ENCODE data around the gene CORO2B. TPM values are rescaled to one million over a fixed set of nuclear protein-coding genes. Genes with fewer than 3 reads are reported as not detected.

CORO2B gene
- total RNA-seq, 1 donor from 2014 or later: 0.16 TPM

DNA sequence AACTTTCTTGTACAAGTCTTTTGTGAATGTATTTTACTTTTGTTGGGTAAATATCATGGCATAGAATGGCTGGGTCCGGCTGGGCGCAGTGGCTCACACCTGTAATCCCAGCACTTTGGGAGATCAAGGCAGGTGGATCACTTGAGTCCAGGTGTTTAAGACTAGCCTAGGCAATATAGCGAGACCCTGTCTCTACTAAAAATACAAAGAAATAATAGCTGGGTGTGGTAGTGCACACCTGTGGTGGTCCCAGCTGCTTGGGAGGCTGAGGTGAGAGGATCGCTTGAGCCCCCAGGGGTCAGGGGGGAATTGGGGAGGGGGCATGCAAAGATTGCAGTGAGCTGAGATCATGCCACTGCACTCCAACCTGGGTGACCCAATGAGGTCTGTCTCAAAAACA, 189.0 kb downstream of the CORO2B start:
- Mint-ChIP-seq H3K4me1 (peaks cover 5% of the 10 kb centered on the region), H3K36me3 (ENCODE audit: low read depth) (no peaks in the 10 kb centered on the region), H3K27me3 (peaks cover 23% of the 10 kb centered on the region), H3K9me3 (no peaks in the 10 kb centered on the region), H3K27ac (no peak overlapping the region), H3K4me3 (no peak overlapping the region)
- intact Hi-C loops (cut with micrococcal nuclease): no loop called here
- DNase-seq: no peak

DNA sequence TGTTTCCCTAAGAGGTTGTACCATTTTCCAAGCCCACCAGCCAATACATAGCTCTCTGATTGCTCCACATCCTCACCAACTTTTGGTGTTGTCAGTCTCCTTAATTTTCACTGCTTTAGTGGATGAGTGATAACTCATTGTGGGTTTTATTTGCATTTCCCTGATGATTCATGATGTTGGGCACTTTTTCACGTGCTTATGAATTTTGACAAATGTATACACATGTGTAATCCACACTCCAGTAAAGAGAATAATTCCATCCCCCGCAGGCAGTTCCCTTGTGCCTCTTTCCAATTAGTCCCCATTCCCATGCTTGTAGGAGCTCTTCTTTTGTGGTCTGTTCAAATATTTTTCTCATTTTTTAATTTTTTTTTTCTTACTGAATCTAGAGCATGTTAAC, 189.5 kb downstream of the CORO2B start:
- no peak overlapping the region for H3K4me3 Mint-ChIP-seq
- no peak overlapping the region for H3K27ac Mint-ChIP-seq
- intact Hi-C loops (cut with micrococcal nuclease): no loop called here
- H3K27me3 Mint-ChIP-seq: peaks cover 20% of the 10 kb centered on the region
- H3K9me3 Mint-ChIP-seq: no peaks in the 10 kb centered on the region
- peaks cover 5% of the 10 kb centered on the region for H3K4me1 Mint-ChIP-seq
- H3K36me3 Mint-ChIP-seq (ENCODE audit: low read depth): no peaks in the 10 kb centered on the region
- no peak for DNase-seq

GRCh38 chr15:68769702-68770101, 190.9 kb downstream of the CORO2B start:
- H3K27ac Mint-ChIP-seq: no peak overlapping the region
- no peak for DNase-seq
- intact Hi-C loops (cut with micrococcal nuclease): no loop called here
- H3K4me1 Mint-ChIP-seq: peaks cover 5% of the 10 kb centered on the region
- no peak overlapping the region for H3K4me3 Mint-ChIP-seq
- H3K27me3 Mint-ChIP-seq: peaks cover 15% of the 10 kb centered on the region
- no peaks in the 10 kb centered on the region for H3K36me3 Mint-ChIP-seq (ENCODE audit: low read depth)
- H3K9me3 Mint-ChIP-seq: no peaks in the 10 kb centered on the region

- Mint-ChIP-seq H3K9me3 (no peaks in the 10 kb centered on the region), H3K27ac (no peak overlapping the region), H3K27me3 (peaks cover 11% of the 10 kb centered on the region), H3K4me1 (peaks cover 5% of the 10 kb centered on the region), H3K4me3 (no peak overlapping the region), H3K36me3 (ENCODE audit: low read depth) (no peaks in the 10 kb centered on the region)
- no peak for DNase-seq
- intact Hi-C loops (cut with micrococcal nuclease): no loop called here
Observed at GRCh38 chr15:68770216-68770615, 191.4 kb downstream of the CORO2B start.

DNA sequence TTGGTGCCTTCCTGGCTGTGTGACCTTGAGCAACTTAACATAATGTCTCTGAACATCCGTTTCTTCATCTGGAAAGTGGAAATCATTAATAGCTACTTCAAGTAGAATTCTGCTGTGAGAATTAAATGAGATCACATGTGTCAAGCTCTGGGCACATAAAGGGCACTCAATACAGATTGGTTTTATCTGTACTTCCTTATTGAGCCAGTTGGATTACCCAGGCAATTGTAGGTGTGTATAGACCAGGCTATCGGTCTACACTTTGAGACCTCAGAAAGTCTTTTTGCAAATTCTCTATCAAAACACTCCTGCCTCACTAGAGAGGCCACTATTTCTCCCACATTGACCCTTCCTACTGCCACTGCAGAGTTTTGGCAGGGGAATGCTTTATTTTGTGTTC, 194.2 kb downstream of the CORO2B start:
- no peak for DNase-seq
- no peak overlapping the region for H3K27ac Mint-ChIP-seq
- H3K4me1 Mint-ChIP-seq: peaks cover 7% of the 10 kb centered on the region
- H3K36me3 Mint-ChIP-seq (ENCODE audit: low read depth): peaks cover 9% of the 10 kb centered on the region
- intact Hi-C loops (cut with micrococcal nuclease): no loop called here
- H3K27me3 Mint-ChIP-seq: peaks cover 5% of the 10 kb centered on the region
- no peak overlapping the region for H3K4me3 Mint-ChIP-seq
- H3K9me3 Mint-ChIP-seq: no peaks in the 10 kb centered on the region

GRCh38 chr15:68774120-68774519, 195.3 kb downstream of the CORO2B start:
- H3K4me3 Mint-ChIP-seq: no peak overlapping the region
- peaks cover 14% of the 10 kb centered on the region for H3K36me3 Mint-ChIP-seq (ENCODE audit: low read depth)
- intact Hi-C loops (cut with micrococcal nuclease): no loop called here
- H3K27ac Mint-ChIP-seq: no peak overlapping the region
- H3K27me3 Mint-ChIP-seq: peaks cover 3% of the 10 kb centered on the region
- no peak for DNase-seq
- no peaks in the 10 kb centered on the region for H3K9me3 Mint-ChIP-seq
- peaks cover 5% of the 10 kb centered on the region for H3K4me1 Mint-ChIP-seq

DNA sequence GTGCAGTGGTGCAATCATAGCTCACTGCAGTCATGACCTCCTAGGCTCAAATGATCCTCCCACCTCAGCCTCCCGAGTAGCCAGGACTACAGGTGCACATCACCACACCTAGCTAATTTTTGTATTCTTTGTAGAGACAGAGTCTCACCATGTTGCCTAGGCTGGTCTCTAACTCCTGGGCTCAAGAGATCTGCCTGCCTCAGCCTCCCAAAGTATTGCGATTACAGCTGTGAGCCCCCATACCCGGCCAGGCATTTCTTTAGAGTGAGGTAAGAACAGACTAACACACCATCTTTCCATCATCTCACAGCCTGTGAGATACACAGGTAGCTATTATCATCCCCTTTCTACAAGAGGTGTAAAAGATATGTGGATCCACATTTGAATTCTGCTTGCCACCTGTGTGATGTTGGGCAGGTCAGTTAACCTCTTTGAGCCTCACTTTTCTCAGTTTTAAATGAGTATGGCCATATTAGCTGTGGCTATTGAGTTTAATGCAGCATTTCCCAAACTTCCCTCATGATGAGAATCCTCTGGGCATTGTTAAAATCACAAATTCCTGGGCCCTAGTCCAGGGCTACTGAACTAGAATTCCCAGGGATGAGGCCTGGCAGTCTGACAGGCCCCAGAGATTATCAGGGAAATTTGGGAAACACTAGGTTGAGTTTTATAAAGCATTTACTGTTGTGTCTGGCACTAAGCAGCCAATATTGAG, 195.9 kb downstream of the CORO2B start:
- Mint-ChIP-seq H3K27ac (no peak overlapping the region), H3K4me1 (peaks cover 2% of the 10 kb centered on the region), H3K36me3 (ENCODE audit: low read depth) (peaks cover 20% of the 10 kb centered on the region), H3K27me3 (no peaks in the 10 kb centered on the region), H3K9me3 (no peaks in the 10 kb centered on the region), H3K4me3 (no peak overlapping the region)
- DNase-seq: no peak
- intact Hi-C loops (cut with micrococcal nuclease): no loop called here

- DNase-seq: no peak
- H3K27me3 Mint-ChIP-seq: no peaks in the 10 kb centered on the region
Observed at GRCh38 chr15:68775236-68775577, 196.4 kb downstream of the CORO2B start.

DNA sequence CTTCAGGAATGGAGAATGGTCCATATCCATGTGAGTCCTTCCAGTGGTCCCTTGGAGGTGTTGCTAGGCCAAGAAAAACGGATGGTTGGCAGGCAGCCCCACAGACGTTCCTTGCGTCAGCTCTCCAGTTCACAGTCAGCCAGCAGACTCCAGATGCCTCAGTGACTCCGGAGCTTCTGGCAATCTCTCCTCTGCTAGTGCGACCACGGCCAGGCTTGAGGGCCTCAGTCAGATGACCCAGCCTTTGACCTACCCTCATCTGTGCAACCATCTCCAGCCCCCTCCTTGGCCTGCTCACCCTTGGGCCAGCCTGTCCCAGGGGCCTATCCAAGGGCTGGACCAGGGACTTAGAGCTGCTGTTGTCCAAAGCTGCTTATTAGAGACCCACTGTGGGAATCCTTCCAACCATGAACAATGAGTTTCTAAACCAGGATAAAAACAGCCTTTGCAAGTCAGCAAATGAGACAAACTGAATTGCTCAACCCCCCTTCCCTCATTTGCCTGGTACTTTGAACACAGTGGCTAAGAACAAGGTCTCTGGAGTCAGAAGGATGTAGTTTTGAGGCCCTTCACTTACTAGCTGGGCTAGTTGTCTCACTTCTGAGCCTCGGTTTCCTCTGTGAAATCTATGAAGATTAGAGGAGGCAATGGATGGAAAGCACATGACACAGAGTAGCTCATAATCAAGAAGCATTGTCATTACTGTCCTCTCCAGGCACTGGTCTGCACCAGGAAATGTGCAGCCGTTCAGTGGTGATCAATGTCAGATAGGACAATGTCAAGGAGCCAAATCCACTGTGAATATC, 197.1 kb downstream of the CORO2B start:
- H3K4me3 Mint-ChIP-seq: no peak overlapping the region
- H3K36me3 Mint-ChIP-seq (ENCODE audit: low read depth): peaks cover 29% of the 10 kb centered on the region
- no peaks in the 10 kb centered on the region for H3K27me3 Mint-ChIP-seq
- DNase-seq: no peak
- intact Hi-C loops (cut with micrococcal nuclease): no loop called here
- H3K9me3 Mint-ChIP-seq: no peaks in the 10 kb centered on the region
- H3K27ac Mint-ChIP-seq: no peak overlapping the region
- peaks cover 2% of the 10 kb centered on the region for H3K4me1 Mint-ChIP-seq

More at GRCh38 chr15:68775236-68775577, 196.4 kb downstream of the CORO2B start:
- H3K36me3 Mint-ChIP-seq (ENCODE audit: low read depth): peaks cover 24% of the 10 kb centered on the region
- H3K9me3 Mint-ChIP-seq: no peaks in the 10 kb centered on the region
- intact Hi-C loops (cut with micrococcal nuclease): no loop called here
- H3K4me3 Mint-ChIP-seq: no peak overlapping the region
- H3K4me1 Mint-ChIP-seq: peaks cover 2% of the 10 kb centered on the region
- no peak overlapping the region for H3K27ac Mint-ChIP-seq

- intact Hi-C loops (cut with micrococcal nuclease): no loop called here
- H3K36me3 Mint-ChIP-seq (ENCODE audit: low read depth): peaks cover 32% of the 10 kb centered on the region
- peaks cover 5% of the 10 kb centered on the region for H3K4me1 Mint-ChIP-seq
- H3K27me3 Mint-ChIP-seq: no peaks in the 10 kb centered on the region
- H3K4me3 Mint-ChIP-seq: no peak overlapping the region
- no peak overlapping the region for H3K27ac Mint-ChIP-seq
- H3K9me3 Mint-ChIP-seq: no peaks in the 10 kb centered on the region
- DNase-seq: no peak
Observed at GRCh38 chr15:68776477-68777270, 197.9 kb downstream of the CORO2B start.

Other genes with a start within 250 kb of the CORO2B start
- gene ITGA11, start 146.8 kb upstream of the CORO2B start, total RNA-seq: 2.1 and 3.1 TPM in 2 replicates
- gene ANP32A, start 241.9 kb downstream of the CORO2B start, total RNA-seq: 280 and 302 TPM in 2 replicates

Measured in activated CD4-positive, alpha-beta T cell treated with anti-CD3 and anti-CD28 coated beads, Interleukin-2, amount 10 ng/mL, durations not matched to agents 24 days and 14 days (primary cell).